GM12872 (cell line): ENCODE measurements around the gene PRR15L.

Experiments
- TF ChIP-seq, protein P1 (sequence below): IDR thresholded peaks from 3 replicates; pipeline ENCODE4 v1.5.1; 2011; ENCODE audit warnings: low read depth, mild to moderate bottlenecking, low read length, moderate library complexity; ENCODE audit not compliant: insufficient read depth

Gene PRR15L, protein sequence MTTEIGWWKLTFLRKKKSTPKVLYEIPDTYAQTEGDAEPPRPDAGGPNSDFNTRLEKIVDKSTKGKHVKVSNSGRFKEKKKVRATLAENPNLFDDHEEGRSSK

GRCh38 chr17:47957591-47958490 lies at the start of gene PRR15L:
TSS of gene PRR15L (minus strand) at chr17:47957883. CDS start at chr17:47953234, 4,649 bp downstream.
- TF ChIP-seq, protein P1, sequence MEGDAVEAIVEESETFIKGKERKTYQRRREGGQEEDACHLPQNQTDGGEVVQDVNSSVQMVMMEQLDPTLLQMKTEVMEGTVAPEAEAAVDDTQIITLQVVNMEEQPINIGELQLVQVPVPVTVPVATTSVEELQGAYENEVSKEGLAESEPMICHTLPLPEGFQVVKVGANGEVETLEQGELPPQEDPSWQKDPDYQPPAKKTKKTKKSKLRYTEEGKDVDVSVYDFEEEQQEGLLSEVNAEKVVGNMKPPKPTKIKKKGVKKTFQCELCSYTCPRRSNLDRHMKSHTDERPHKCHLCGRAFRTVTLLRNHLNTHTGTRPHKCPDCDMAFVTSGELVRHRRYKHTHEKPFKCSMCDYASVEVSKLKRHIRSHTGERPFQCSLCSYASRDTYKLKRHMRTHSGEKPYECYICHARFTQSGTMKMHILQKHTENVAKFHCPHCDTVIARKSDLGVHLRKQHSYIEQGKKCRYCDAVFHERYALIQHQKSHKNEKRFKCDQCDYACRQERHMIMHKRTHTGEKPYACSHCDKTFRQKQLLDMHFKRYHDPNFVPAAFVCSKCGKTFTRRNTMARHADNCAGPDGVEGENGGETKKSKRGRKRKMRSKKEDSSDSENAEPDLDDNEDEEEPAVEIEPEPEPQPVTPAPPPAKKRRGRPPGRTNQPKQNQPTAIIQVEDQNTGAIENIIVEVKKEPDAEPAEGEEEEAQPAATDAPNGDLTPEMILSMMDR, result no peak

GRCh38 chr17:48006936-48007709 lies 49.4 kb upstream of the PRR15L start:
- TF ChIP-seq, protein P1, result no peak

DNA sequence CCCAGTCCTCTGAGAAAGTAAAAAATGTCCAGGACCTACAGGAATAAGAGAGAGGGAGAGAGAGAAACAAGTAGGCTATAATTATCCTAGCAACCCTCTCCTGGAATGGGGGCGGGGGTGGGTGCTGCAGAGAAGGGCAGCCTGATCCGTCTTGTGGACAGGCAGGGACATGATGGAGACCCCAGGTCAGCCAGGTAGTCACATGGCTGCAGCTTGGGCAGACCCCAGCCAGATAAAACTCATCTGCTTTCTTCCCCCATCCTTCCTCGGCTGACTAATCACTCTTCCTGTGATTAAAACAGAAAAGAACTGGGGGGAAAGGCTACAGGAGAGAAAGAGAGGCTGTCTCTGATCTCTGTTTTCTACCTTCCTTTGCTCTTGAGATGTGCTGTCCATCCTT lies 47.3 kb upstream of the PRR15L start:
- TF ChIP-seq, protein P1, result no peak

DNA sequence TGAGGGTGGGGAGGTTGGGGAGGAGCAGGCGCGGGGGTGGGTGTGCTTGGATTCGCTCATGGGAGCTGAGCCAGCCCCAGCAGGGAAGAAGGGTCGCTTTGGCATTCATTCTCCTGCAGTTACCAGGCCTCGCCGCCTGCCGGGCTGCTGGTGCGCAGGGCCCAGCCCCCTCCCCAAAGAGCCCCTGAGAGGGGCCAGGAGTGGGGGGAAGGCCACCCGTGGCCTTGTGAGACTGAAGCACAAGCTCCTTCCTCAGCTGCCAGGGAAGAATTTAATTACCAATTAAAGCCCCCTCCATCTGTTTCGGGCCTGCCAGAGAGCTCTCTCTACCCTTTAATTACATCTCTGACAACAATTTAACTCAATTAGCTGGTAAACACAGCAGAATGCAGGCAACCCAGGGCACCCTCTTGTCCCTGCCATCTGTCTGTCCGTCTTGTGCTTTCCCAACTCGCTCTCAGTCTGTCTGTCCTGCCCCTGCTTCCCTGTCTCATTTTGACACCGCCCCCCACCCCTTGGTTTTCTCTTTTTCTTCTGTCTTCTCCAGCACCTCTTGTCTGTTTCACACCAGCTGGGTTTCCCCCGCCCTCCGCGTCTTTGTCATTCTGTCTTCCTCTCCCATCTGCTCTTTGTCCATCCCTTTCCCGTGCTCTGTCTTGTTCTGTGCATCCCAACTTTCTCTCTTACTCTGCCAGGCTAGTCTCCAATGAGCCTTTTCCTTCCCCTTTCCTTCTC lies 45.9 kb upstream of the PRR15L start:
- TF ChIP-seq, protein P1, result no peak

GRCh38 chr17:48002916-48003416 lies 45.3 kb upstream of the PRR15L start:
- TF ChIP-seq, protein P1, result no peak

GRCh38 chr17:48002266-48002915 lies 44.7 kb upstream of the PRR15L start:
- TF ChIP-seq, protein P1, result no peak
